Prostate gland (tissue), 2 donors: ENCODE data around the gene RAB43. TPM values are rescaled to one million over a fixed set of nuclear protein-coding genes. Genes with fewer than 3 reads are reported as not detected.

ENCODE experiments used
- DNase-seq: peaks from one replicate; pipeline ENCODE4 v3.0.0-alpha.2; 2019; ENCODE audit warnings: low spot score
- H3K27ac ChIP-seq, 2 donors: fragments of 200-600 bp; sonication (generic); 2 replicates each; pipeline ENCODE4 v1.5.1; 2017 to 2019
- H3K27me3 ChIP-seq: fragments of 200-600 bp; sonication (generic); replicated peaks from 2 replicates; pipeline ENCODE4 v1.5.1; 2019; ENCODE audit not compliant: insufficient read depth
- H3K36me3 ChIP-seq, 2 donors: fragments of 200-600 bp; sonication (generic); 1 replicate in 1 of 2; 2 replicates in 1 of 2; pipeline versions ENCODE4 v1.5.1 to v1.8.1; 2017 to 2019
- H3K4me1 ChIP-seq: fragments of 200-600 bp; sonication (generic); replicated peaks from 2 replicates; pipeline ENCODE4 v1.5.1; 2019
- H3K4me3 ChIP-seq, 2 donors: fragments of 200-600 bp; sonication (generic); 2 replicates each; pipeline ENCODE4 v1.5.1; 2017 to 2019
- H3K9me3 ChIP-seq: fragments of 200-600 bp; sonication (generic); 2 replicates; pipeline ENCODE4 v1.5.1; 2017
- POLR2A ChIP-seq: fragments of 450-650 bp; IDR thresholded peaks from one replicate; pipeline ENCODE4 v1.6.1; 2016; ENCODE audit warnings: antibody characterized with exemption, mild to moderate bottlenecking
- POLR2AphosphoS5 ChIP-seq: sonication (generic); formaldehyde crosslinking; IDR thresholded peaks from one replicate; pipeline ENCODE4 v1.6.1; 2017; ENCODE audit warnings: antibody characterized with exemption
- WGBS: methylation state at CpG from one replicate; pipeline ENCODE4 v1.1.5; 2018; 5-methylcytosine and 5-hydroxymethylcytosine counted together
- intact Hi-C: fragments of 100-400 bp; cut with DNase I; formaldehyde crosslinking; loops from one replicate; pipeline ENCODE4 v1.14.2; 2022
- total RNA-seq, 2 donors: library from RNA; depleted of rRNA; stranded (reverse); fragments of >200 nt; gene quantifications; one replicate each; pipeline ENCODE4 v1.1.0, GENCODE V29; 2016
- TF ChIP-seq, protein P1 (sequence below), 4 experiments: fragments of 200-600 bp in 2 of 4; fragments of 450-650 bp in 2 of 4; sonication (generic) in 2 of 4; IDR thresholded peaks; 1 replicate in 3 of 4; 2 replicates in 1 of 4; pipeline ENCODE4 v1.5.1; 2016 to 2019; ENCODE audit warnings: antibody characterized with exemption in 4 of 4, mild to moderate bottlenecking in 2 of 4, moderate library complexity in 2 of 4

The RAB43 gene
- total RNA-seq, 2 donors from 2014 or later, result 35.9 to 52.3 TPM

DNA sequence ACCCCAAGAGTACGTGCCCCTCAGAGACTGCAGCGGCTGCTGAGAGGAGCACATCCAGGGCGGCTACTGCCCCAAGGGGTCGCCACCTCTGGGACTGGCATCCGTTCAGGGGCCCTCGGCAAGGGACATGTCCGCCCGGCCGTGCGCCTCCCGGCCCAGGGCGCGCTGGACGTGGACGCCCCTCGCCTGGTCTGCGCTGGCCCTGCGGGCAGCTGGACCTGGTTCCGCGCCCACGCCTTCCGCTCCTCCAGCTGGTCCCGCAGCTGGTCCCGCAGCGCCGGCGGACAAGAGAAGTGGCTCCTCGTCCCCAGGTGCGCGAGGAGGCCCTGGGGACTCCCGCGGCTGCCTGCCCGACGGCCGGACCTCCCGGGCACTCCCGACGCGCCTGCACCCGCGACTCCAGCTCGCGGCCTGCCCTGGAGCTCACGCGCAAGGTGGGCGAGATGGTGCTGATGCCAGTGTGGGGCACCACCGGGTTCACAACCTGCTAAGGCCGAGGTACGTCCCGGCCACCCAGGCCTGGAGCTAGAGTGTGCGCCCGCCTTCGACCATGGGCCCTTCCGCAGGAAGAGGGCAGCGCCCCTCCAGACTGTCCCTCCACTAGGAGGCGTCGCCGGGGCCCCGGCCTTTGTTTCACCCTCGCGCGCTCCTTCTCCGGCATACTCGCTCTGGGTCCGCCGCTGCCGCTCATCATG is 75.4 kb downstream of the RAB43 start:
- no peaks in the 10 kb centered on the region for H3K36me3 ChIP-seq
- TF ChIP-seq POLR2AphosphoS5 (no peak), POLR2A (no peak)
- TF ChIP-seq, protein P1, sequence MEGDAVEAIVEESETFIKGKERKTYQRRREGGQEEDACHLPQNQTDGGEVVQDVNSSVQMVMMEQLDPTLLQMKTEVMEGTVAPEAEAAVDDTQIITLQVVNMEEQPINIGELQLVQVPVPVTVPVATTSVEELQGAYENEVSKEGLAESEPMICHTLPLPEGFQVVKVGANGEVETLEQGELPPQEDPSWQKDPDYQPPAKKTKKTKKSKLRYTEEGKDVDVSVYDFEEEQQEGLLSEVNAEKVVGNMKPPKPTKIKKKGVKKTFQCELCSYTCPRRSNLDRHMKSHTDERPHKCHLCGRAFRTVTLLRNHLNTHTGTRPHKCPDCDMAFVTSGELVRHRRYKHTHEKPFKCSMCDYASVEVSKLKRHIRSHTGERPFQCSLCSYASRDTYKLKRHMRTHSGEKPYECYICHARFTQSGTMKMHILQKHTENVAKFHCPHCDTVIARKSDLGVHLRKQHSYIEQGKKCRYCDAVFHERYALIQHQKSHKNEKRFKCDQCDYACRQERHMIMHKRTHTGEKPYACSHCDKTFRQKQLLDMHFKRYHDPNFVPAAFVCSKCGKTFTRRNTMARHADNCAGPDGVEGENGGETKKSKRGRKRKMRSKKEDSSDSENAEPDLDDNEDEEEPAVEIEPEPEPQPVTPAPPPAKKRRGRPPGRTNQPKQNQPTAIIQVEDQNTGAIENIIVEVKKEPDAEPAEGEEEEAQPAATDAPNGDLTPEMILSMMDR (IDR thresholded peaks at IDR 0.05), result no peak
- peak overlapping the region in 1 of 2 donors; percentile 15 for H3K4me3 ChIP-seq
- DNase-seq, result no peak
- H3K9me3 ChIP-seq, result no peaks in the 10 kb centered on the region
- intact Hi-C loops, result no loop called here
- H3K27ac ChIP-seq, result no peak overlapping the region
- WGBS, result 23% methylated on average over 54 of the region's 67 CpGs
- no peaks in the 10 kb centered on the region for H3K27me3 ChIP-seq
- H3K4me1 ChIP-seq, result no peaks in the 10 kb centered on the region

DNA sequence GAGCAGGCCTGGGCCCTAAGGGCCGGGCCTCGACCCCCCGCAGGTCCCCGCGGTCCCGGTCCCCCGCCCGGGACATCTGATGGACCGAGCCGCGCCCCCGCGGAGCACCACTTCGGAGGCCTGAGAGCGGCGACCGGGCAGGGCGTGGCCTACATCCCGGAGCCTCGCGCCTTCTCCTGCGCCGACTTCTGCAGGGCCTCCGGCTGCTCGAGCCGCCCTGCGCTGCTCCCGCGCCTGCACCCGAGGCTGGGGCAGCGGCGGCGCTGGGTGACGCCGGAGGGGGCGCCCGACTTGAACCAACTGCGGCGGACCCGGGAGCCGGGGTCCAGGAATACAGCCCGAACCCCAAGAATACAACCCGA is 75.9 kb downstream of the RAB43 start:
- H3K9me3 ChIP-seq, result no peaks in the 10 kb centered on the region
- WGBS, result 5% methylated on average over 34 of the region's 43 CpGs
- H3K27ac ChIP-seq, result no peak overlapping the region
- TF ChIP-seq, protein P1 (IDR thresholded peaks at IDR 0.05), result no peak
- TF ChIP-seq POLR2A (no peak), POLR2AphosphoS5 (no peak)
- no peaks in the 10 kb centered on the region for H3K36me3 ChIP-seq
- intact Hi-C loops, result no loop called here
- H3K27me3 ChIP-seq, result no peaks in the 10 kb centered on the region
- no peaks in the 10 kb centered on the region for H3K4me1 ChIP-seq
- no peak for DNase-seq
- peak overlapping the region in 1 of 2 donors; percentile 15 for H3K4me3 ChIP-seq

DNA sequence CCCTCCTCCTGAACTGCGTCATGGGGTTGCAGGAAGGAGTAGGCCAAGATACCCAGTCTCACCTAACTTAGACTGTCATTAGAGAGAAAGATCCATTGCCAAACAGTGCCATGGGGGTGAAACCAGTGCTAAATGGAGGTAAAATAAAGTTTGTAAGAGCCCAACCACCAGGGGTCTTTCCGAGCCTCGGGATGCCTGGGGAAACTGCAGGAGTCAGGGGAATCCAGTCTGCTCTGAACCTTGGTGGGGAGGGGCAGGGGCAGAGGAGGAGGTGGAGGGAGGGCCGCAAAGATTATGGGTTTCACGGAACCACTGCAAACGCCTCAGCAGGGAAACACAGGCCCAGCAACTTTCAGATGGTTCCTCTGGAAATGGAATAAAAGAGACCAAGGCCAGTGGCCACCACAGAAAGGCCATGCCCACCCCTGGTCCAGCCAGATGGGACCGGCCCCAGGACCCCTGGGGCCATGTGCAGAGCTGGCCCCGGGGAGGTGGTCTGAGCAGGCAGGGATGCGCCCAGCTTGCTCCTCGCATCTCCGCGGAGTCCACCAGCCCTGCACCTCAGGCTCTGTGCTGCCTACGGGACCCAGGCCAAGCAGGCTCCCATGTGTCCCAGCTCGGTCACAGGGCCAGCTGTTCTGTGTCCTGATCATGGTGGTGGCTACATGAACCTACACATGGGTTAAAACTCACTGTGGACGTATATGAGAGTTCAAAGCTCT is 80.9 kb downstream of the RAB43 start:
- H3K36me3 ChIP-seq, result no peaks in the 10 kb centered on the region
- TF ChIP-seq POLR2AphosphoS5 (no peak), POLR2A (no peak)
- TF ChIP-seq, protein P1 (IDR thresholded peaks at IDR 0.05), result no peak
- no peaks in the 10 kb centered on the region for H3K9me3 ChIP-seq
- no peaks in the 10 kb centered on the region for H3K4me1 ChIP-seq
- H3K27me3 ChIP-seq, result no peaks in the 10 kb centered on the region
- DNase-seq, result no peak
- H3K4me3 ChIP-seq, result no peak overlapping the region
- no peak overlapping the region for H3K27ac ChIP-seq
- intact Hi-C loops, result no loop called here
- 89% methylated on average over 14 of the region's 15 CpGs for WGBS

DNA sequence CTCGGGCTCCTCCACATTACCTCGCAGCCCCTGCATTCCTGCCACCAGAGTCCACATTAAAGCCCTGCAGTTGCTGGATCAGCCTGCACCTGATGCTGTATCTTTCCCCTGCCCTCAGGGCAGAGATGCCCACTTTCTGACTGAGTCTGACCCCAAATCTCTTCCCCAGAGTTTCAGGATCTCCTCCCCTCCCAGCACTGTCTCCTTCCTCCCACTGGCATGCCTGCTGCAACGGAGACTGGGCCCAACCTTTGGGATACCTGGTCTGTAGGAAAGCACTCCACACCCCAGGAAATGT is 81.6 kb downstream of the RAB43 start:
- DNase-seq, result no peak
- intact Hi-C loops, result no loop called here
- H3K36me3 ChIP-seq, result no peaks in the 10 kb centered on the region
- 64% methylated on average over 3 of the region's 3 CpGs for WGBS
- TF ChIP-seq POLR2AphosphoS5 (no peak), POLR2A (no peak)
- TF ChIP-seq, protein P1 (IDR thresholded peaks at IDR 0.05), result no peak
- no peaks in the 10 kb centered on the region for H3K9me3 ChIP-seq
- no peak overlapping the region for H3K4me3 ChIP-seq
- H3K27ac ChIP-seq, result no peak overlapping the region
- H3K4me1 ChIP-seq, result no peaks in the 10 kb centered on the region
- H3K27me3 ChIP-seq, result no peaks in the 10 kb centered on the region
